ENCODE measurements around the gene IL3RA. TPM values are rescaled to one million over a fixed set of nuclear protein-coding genes. Genes with fewer than 3 reads are reported as not detected.

Gene IL3RA
- total RNA-seq, 1 donor from 2014 or later, result not detected

GRCh38 chrX:1397441-1398270 is 61.1 kb downstream of the IL3RA start:
- no peak for DNase-seq (ENCODE audit: low spot score, unreplicated experiment)
- Mint-ChIP-seq H3K4me3 (ENCODE audit: low read depth) (no peak overlapping the region), H3K36me3 (ENCODE audit: insufficient read depth) (peaks cover 8% of the 10 kb centered on the region), H3K27me3 (no peaks in the 10 kb centered on the region), H3K9me3 (ENCODE audit: low read depth) (no peaks in the 10 kb centered on the region), H3K4me1 (ENCODE audit: low read depth) (peaks cover 14% of the 10 kb centered on the region), H3K27ac (peak overlapping the region; percentile 76)
- no peak for TF ChIP-seq CTCF (IDR thresholded peaks at IDR 0.05; ENCODE audit: unreplicated experiment)

- DNase-seq (ENCODE audit: low spot score, unreplicated experiment), result no peak
- Mint-ChIP-seq H3K36me3 (ENCODE audit: insufficient read depth) (peaks cover 8% of the 10 kb centered on the region), H3K9me3 (ENCODE audit: low read depth) (no peaks in the 10 kb centered on the region), H3K27me3 (no peaks in the 10 kb centered on the region), H3K4me1 (ENCODE audit: low read depth) (peaks cover 9% of the 10 kb centered on the region), H3K4me3 (ENCODE audit: low read depth) (no peak overlapping the region), H3K27ac (no peak overlapping the region)
- no peak for TF ChIP-seq CTCF (IDR thresholded peaks at IDR 0.05; ENCODE audit: unreplicated experiment)
Measured at GRCh38 chrX:1398431-1399340, 62.1 kb downstream of the IL3RA start.

- Mint-ChIP-seq H3K27ac (no peak overlapping the region), H3K4me3 (ENCODE audit: low read depth) (no peak overlapping the region), H3K27me3 (no peaks in the 10 kb centered on the region), H3K4me1 (ENCODE audit: low read depth) (peaks cover 5% of the 10 kb centered on the region), H3K36me3 (ENCODE audit: insufficient read depth) (peaks cover 8% of the 10 kb centered on the region), H3K9me3 (ENCODE audit: low read depth) (no peaks in the 10 kb centered on the region)
- no peak for DNase-seq (ENCODE audit: low spot score, unreplicated experiment)
- no peak for TF ChIP-seq CTCF (IDR thresholded peaks at IDR 0.05; ENCODE audit: unreplicated experiment)
Measured at GRCh38 chrX:1400049-1400448, 63.5 kb downstream of the IL3RA start.

- Mint-ChIP-seq H3K4me1 (ENCODE audit: low read depth) (peaks cover 2% of the 10 kb centered on the region), H3K36me3 (ENCODE audit: insufficient read depth) (peaks cover 7% of the 10 kb centered on the region), H3K4me3 (ENCODE audit: low read depth) (no peak overlapping the region), H3K9me3 (ENCODE audit: low read depth) (no peaks in the 10 kb centered on the region), H3K27ac (no peak overlapping the region), H3K27me3 (no peaks in the 10 kb centered on the region)
- TF ChIP-seq CTCF (IDR thresholded peaks at IDR 0.05; ENCODE audit: unreplicated experiment), result no peak
- DNase-seq (ENCODE audit: low spot score, unreplicated experiment), result no peak
Measured at GRCh38 chrX:1400742-1401471, 64.3 kb downstream of the IL3RA start.

Measured in progenitor cell of endocrine pancreas (in vitro differentiated cells).